K562 (cell line): Measurements from ENCODE around the gene SLCO2A1.

Experiments used
- ARNT ChIP-seq, 2 experiments: fragments of 450-650 bp; IDR thresholded peaks; 2 replicates each; pipeline ENCODE4 v1.6.1; 2016; ENCODE audit warnings: mild to moderate bottlenecking in 1 of 2
- CC2D1A ChIP-seq: fragments of 450-650 bp; IDR thresholded peaks from 2 replicates; pipeline ENCODE4 v1.6.1; 2017; ENCODE audit warnings: mild to moderate bottlenecking
- ETV5 ChIP-seq: sonication (generic); formaldehyde crosslinking; IDR thresholded peaks from 2 replicates; pipeline ENCODE4 v1.4.0; 2020; ENCODE audit warnings: low read depth, mild to moderate bottlenecking, missing genetic modification reagents
- ETV6 ChIP-seq, 3 experiments: fragments of 150-350 bp in 1 of 3; sonication (generic) in 1 of 3; formaldehyde crosslinking in 1 of 3; IDR thresholded peaks; 2 replicates each; pipeline versions ENCODE4 v1.6.1 to v1.8.0; 2014 to 2022; ENCODE audit warnings: borderline replicate concordance in 2 of 3, low read depth in 2 of 3, antibody characterized with exemption in 1 of 3, low read length in 1 of 3, mild to moderate bottlenecking in 1 of 3, missing genetic modification reagents in 1 of 3
- FOXP1 ChIP-seq: sonication (generic); formaldehyde crosslinking; IDR thresholded peaks from 2 replicates; pipeline ENCODE4 v1.8.0; 2022; ENCODE audit warnings: mild to moderate bottlenecking, missing genetic modification reagents
- SOX6 ChIP-seq: fragments of 450-650 bp; IDR thresholded peaks from 2 replicates; pipeline ENCODE4 v1.6.1; 2014; ENCODE audit warnings: mild to moderate bottlenecking
- STAG1 ChIP-seq: sonication (generic); formaldehyde crosslinking; IDR thresholded peaks from 2 replicates; pipeline ENCODE4 v1.5.0; 2020; ENCODE audit warnings: missing genetic modification reagents, borderline replicate concordance
- ZNF766 ChIP-seq: fragments of 200-800 bp; sonication (Bioruptor generic); conservative IDR thresholded peaks from 2 replicates; pipeline ENCODE4 v1.6.1; 2016; ENCODE audit warnings: missing genetic modification characterization, missing compliant biosample characterization
- TF ChIP-seq, protein P1 (sequence below), 3 experiments: IDR thresholded peaks in 2 of 3; conservative IDR thresholded peaks in 1 of 3; 2 replicates each; pipeline ENCODE4 v1.5.1; 2011 to 2012; ENCODE audit warnings: low read length in 3 of 3, mild to moderate bottlenecking in 3 of 3, control low read depth in 2 of 3, improper control_type of control experiment in 1 of 3, inconsistent platforms in 1 of 3, low read depth in 1 of 3, mixed read lengths in 1 of 3, moderate library complexity in 1 of 3; ENCODE audit not compliant: insufficient read depth in 2 of 3
- TF ChIP-seq, protein P2 (sequence below): fragments of 450-650 bp; IDR thresholded peaks from 2 replicates; pipeline ENCODE4 v1.6.1; 2017; ENCODE audit warnings: antibody characterized with exemption, mild to moderate bottlenecking

DNA sequence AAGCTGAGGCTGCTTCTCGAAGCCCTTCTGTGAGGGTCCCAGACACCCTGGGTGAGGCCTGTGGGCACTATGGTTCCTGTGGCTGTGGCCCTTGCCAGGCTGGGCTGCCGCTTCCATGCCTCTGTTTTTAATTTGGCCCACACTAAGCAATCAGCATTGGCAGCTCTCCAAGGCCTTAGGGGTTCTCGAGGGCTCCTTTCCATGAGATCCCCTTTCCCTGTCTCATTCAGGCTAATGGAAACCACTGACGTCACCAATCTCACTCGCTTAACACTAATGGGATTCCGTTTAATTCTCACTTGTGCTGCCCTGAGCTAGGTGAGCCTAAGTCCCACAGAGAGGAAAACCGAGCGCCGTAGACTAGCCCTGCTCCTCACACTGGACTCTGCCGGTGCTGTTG lies 73.8 kb downstream of the SLCO2A1 start:
- TF ChIP-seq ZNF766 (CRISPR knock-in tag) (no peak), SOX6 (no peak), STAG1 (CRISPR knock-in tag) (no peak), CC2D1A (no peak), ARNT (IDR thresholded peaks at IDR 0.05) (no peak), ETV6 (IDR thresholded peaks at IDR 0.05; ENCODE audit: borderline replicate concordance in 1 of 2, low read depth in 2 of 2, low read length in 1 of 2) (no peak), ETV6 (CRISPR knock-in tag; IDR thresholded peaks at IDR 0.05; ENCODE audit: borderline replicate concordance) (no peak), ETV5 (CRISPR knock-in tag) (no peak), FOXP1 (no peak)
- TF ChIP-seq, protein P1, sequence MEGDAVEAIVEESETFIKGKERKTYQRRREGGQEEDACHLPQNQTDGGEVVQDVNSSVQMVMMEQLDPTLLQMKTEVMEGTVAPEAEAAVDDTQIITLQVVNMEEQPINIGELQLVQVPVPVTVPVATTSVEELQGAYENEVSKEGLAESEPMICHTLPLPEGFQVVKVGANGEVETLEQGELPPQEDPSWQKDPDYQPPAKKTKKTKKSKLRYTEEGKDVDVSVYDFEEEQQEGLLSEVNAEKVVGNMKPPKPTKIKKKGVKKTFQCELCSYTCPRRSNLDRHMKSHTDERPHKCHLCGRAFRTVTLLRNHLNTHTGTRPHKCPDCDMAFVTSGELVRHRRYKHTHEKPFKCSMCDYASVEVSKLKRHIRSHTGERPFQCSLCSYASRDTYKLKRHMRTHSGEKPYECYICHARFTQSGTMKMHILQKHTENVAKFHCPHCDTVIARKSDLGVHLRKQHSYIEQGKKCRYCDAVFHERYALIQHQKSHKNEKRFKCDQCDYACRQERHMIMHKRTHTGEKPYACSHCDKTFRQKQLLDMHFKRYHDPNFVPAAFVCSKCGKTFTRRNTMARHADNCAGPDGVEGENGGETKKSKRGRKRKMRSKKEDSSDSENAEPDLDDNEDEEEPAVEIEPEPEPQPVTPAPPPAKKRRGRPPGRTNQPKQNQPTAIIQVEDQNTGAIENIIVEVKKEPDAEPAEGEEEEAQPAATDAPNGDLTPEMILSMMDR (IDR thresholded peaks at IDR 0.05 in 2 of 3, conservative IDR thresholded peaks at IDR 0.05 in 1 of 3; ENCODE audit: insufficient read depth in 2 of 3, low read depth in 1 of 3, low read length in 3 of 3), result no peak
- TF ChIP-seq, protein P2, sequence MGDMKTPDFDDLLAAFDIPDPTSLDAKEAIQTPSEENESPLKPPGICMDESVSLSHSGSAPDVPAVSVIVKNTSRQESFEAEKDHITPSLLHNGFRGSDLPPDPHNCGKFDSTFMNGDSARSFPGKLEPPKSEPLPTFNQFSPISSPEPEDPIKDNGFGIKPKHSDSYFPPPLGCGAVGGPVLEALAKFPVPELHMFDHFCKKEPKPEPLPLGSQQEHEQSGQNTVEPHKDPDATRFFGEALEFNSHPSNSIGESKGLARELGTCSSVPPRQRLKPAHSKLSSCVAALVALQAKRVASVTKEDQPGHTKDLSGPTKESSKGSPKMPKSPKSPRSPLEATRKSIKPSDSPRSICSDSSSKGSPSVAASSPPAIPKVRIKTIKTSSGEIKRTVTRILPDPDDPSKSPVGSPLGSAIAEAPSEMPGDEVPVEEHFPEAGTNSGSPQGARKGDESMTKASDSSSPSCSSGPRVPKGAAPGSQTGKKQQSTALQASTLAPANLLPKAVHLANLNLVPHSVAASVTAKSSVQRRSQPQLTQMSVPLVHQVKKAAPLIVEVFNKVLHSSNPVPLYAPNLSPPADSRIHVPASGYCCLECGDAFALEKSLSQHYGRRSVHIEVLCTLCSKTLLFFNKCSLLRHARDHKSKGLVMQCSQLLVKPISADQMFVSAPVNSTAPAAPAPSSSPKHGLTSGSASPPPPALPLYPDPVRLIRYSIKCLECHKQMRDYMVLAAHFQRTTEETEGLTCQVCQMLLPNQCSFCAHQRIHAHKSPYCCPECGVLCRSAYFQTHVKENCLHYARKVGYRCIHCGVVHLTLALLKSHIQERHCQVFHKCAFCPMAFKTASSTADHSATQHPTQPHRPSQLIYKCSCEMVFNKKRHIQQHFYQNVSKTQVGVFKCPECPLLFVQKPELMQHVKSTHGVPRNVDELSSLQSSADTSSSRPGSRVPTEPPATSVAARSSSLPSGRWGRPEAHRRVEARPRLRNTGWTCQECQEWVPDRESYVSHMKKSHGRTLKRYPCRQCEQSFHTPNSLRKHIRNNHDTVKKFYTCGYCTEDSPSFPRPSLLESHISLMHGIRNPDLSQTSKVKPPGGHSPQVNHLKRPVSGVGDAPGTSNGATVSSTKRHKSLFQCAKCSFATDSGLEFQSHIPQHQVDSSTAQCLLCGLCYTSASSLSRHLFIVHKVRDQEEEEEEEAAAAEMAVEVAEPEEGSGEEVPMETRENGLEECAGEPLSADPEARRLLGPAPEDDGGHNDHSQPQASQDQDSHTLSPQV, result no peak
